PC-9 (cell line): ENCODE data around the gene LRIG3. TPM values are rescaled to one million over a fixed set of nuclear protein-coding genes. Genes with fewer than 3 reads are reported as not detected.

ENCODE experiments used
- Bru-seq: library from RNA; stranded (reverse); fragments of 400-500 nt; gene quantifications from one replicate; lab custom pipeline; 2021; lab: Mats Ljungman, UMichigan
- BruChase-seq, 2 experiments: library from RNA; stranded (reverse); fragments of 400-500 nt; gene quantifications; one replicate each; lab custom pipeline; 2021; lab: Mats Ljungman, UMichigan
- BruUV-seq: library from RNA; stranded (reverse); fragments of 400-500 nt; replicated peaks from 2 replicates; lab custom pipeline; 2021; lab: Mats Ljungman, UMichigan
- CTCF ChIA-PET: fragments of 300-600 bp; sonication (Branson Sonifier 250); formaldehyde crosslinking; loops from one replicate; lab custom pipeline; 2022; ENCODE audit warnings: antibody characterized with exemption; lab: Charles Lee
- POLR2A ChIA-PET: fragments of 300-600 bp; sonication (Branson Sonifier 250); formaldehyde crosslinking; loops from one replicate; lab custom pipeline; 2022; ENCODE audit warnings: antibody characterized with exemption; ENCODE audit not compliant: unreplicated experiment; lab: Charles Lee
- DNase-seq, 2 experiments: peaks; one replicate each; pipeline versions ENCODE4 v3.0.0 to v3.0.0-alpha.2; 2015 to 2022; ENCODE audit warnings: mixed read lengths in 1 of 2
- H2AFZ ChIP-seq: fragments of 200-600 bp; sonication (generic); 2 replicates; pipeline ENCODE4 v1.8.1; 2017; ENCODE audit warnings: antibody characterized with exemption
- H3F3A ChIP-seq: fragments of 200-600 bp; sonication (generic); 2 replicates; pipeline ENCODE4 v1.8.1; 2017; ENCODE audit warnings: antibody characterized with exemption, mild to moderate bottlenecking, low read depth; ENCODE audit not compliant: insufficient read depth
- H3K27ac ChIP-seq: fragments of 200-600 bp; sonication (generic); 2 replicates; pipeline ENCODE4 v1.6.1; 2016; ENCODE audit warnings: mixed run types
- H3K27me3 ChIP-seq: fragments of 200-600 bp; sonication (generic); 2 replicates; pipeline ENCODE4 v1.6.1; 2016; ENCODE audit warnings: low read depth, mixed run types; ENCODE audit not compliant: insufficient read depth
- H3K36me3 ChIP-seq: fragments of 200-600 bp; sonication (generic); 2 replicates; pipeline ENCODE4 v1.6.1; 2016; ENCODE audit warnings: low read depth, mixed run types
- H3K4me1 ChIP-seq: fragments of 200-600 bp; sonication (generic); replicated peaks from 2 replicates; pipeline ENCODE4 v1.6.1; 2016; ENCODE audit warnings: mixed run types; ENCODE audit not compliant: insufficient read depth
- H3K4me2 ChIP-seq: fragments of 200-600 bp; sonication (generic); 2 replicates; pipeline ENCODE4 v1.6.1; 2017; ENCODE audit warnings: mixed run types
- H3K4me3 ChIP-seq: fragments of 200-600 bp; sonication (generic); 2 replicates; pipeline ENCODE4 v1.6.1; 2016; ENCODE audit warnings: mixed run types
- H3K79me2 ChIP-seq: fragments of 200-600 bp; sonication (generic); 2 replicates; pipeline ENCODE4 v1.6.1; 2017; ENCODE audit warnings: low read depth, mixed run types
- H3K9me2 ChIP-seq: fragments of 200-600 bp; sonication (generic); 2 replicates; pipeline ENCODE4 v1.8.1; 2017; ENCODE audit warnings: mild to moderate bottlenecking; ENCODE audit not compliant: insufficient read depth
- H3K9me3 ChIP-seq: fragments of 200-600 bp; sonication (generic); 2 replicates; pipeline ENCODE4 v1.8.1; 2016; ENCODE audit warnings: low read depth; ENCODE audit not compliant: insufficient read depth
- H4K20me1 ChIP-seq: fragments of 200-600 bp; sonication (generic); 2 replicates; pipeline ENCODE4 v1.8.1; 2017; ENCODE audit not compliant: insufficient read depth
- CTCF ChIP-seq: fragments of 200-600 bp; sonication (generic); conservative IDR thresholded peaks from 2 replicates; pipeline ENCODE4 v1.6.1; 2017; ENCODE audit warnings: mixed run types, antibody characterized with exemption, mild to moderate bottlenecking, moderate library complexity
- EZH2 ChIP-seq: fragments of 200-600 bp; sonication (generic); IDR thresholded peaks from 2 replicates; pipeline ENCODE4 v1.8.0; 2017; ENCODE audit warnings: antibody characterized with exemption, low read depth
- intact Hi-C: fragments of 100-400 bp; cut with micrococcal nuclease; formaldehyde crosslinking; loops from one replicate; pipeline ENCODE4 v1.10.0; 2022; ENCODE audit not compliant: unreplicated experiment
- long read RNA-seq: library from polyadenylated mRNA; stranded (forward); transcript quantifications from one replicate; pipeline ENCODE4 v2.0.0, GENCODE V29; 2022
- total RNA-seq: library from RNA; stranded (reverse); gene quantifications from 2 replicates; pipeline ENCODE4 v1.2.3, GENCODE V29; 2021

LRIG3 gene
- total RNA-seq (8.8 and 10.6 TPM in 2 replicates), Bru-seq, nascent RNA (percentile 64 among the genes with signal in this experiment), BruChase-seq, experiment 1, labeled RNA remaining after a 2-hour chase (percentile 53 among the genes with signal in this experiment), BruChase-seq, experiment 2, labeled RNA remaining after a 6-hour chase (percentile 51 among the genes with signal in this experiment)
- long read RNA-seq, full-length matches to known transcripts: 6 of 8 reads
- long read RNA-seq, partial matches to known transcripts: 1 of 8 reads
- long read RNA-seq, other reads (novel, unspliced or antisense): 1 of 8 reads

- TF ChIP-seq EZH2 (no peak), CTCF (no peak; the same call in 1 of the 2 replicates)
- ChIA-PET POLR2A (interaction anchor here (0.5 to 0.6 kb wide), 2 partner anchors 979 to 1176 kb away, joined by 3 to 9 read pairs; partner anchors contain the start of genes ATP23 and TSPAN31), CTCF (interaction anchor here (0.5 kb wide), 2 partner anchors 120 to 937 kb away, joined by 3 to 7 read pairs; no protein-coding TSS in a partner anchor)
- BruUV-seq: no TSS peak
- no peaks in the 10 kb centered on the region for H3K9me2 ChIP-seq
- H3K9me3 ChIP-seq: no peaks in the 10 kb centered on the region
- H3K4me1 ChIP-seq: peaks cover 44% of the 10 kb centered on the region
- no peaks in the 10 kb centered on the region for H3K27me3 ChIP-seq
- peak within 1 kb of the TSS; percentile 76 for H3K4me2 ChIP-seq
- intact Hi-C loops: loop anchor here (5.0 to 10.0 kb wide), 2 partner anchors 122 to 164 kb away; no protein-coding TSS in a partner anchor
- DNase-seq: peak; percentile 72 to 81
- H3K4me3 ChIP-seq: peak within 1 kb of the TSS; percentile 77
- H4K20me1 ChIP-seq: no peaks in the 10 kb centered on the region
- peaks cover 45% of the 10 kb centered on the region for H3K79me2 ChIP-seq
- peak within 1 kb of the TSS; percentile 92 for H2AFZ ChIP-seq
- H3K36me3 ChIP-seq: no peaks in the 10 kb centered on the region
- H3F3A ChIP-seq: peaks cover 8% of the 10 kb centered on the region
- peak within 1 kb of the TSS; percentile 5 for H3K27ac ChIP-seq
Observed at GRCh38 chr12:58920102-58920960, at the start of gene LRIG3. Gene LRIG3, minus strand, starts transcription at chr12:58920504. Its CDS starts 269 bp downstream, at chr12:58920235.

GRCh38 chr12:58969237-58969636, 48.9 kb upstream of the LRIG3 start:
- H3K9me3 ChIP-seq: no peaks in the 10 kb centered on the region
- ChIA-PET CTCF (interaction anchor here (0.6 kb wide), 1 partner anchor 128 kb away, joined by 5 read pairs; no protein-coding TSS in a partner anchor), POLR2A (no interaction called here)
- H2AFZ ChIP-seq: no peak overlapping the region
- no peak for DNase-seq
- no peak for TF ChIP-seq CTCF
- TF ChIP-seq EZH2: no peak
- no peak overlapping the region for H3K4me3 ChIP-seq
- no peaks in the 10 kb centered on the region for H3K9me2 ChIP-seq
- intact Hi-C loops: no loop called here
- no peak overlapping the region for H3K27ac ChIP-seq
- H3K27me3 ChIP-seq: no peaks in the 10 kb centered on the region
- H3K4me2 ChIP-seq: no peak overlapping the region
- H4K20me1 ChIP-seq: no peaks in the 10 kb centered on the region
- no peaks in the 10 kb centered on the region for H3F3A ChIP-seq
- BruUV-seq: no TSS peak
- H3K79me2 ChIP-seq: no peaks in the 10 kb centered on the region
- H3K4me1 ChIP-seq: no peaks in the 10 kb centered on the region
- H3K36me3 ChIP-seq: no peaks in the 10 kb centered on the region

GRCh38 chr12:58967561-58967960, 47.3 kb upstream of the LRIG3 start:
- no peaks in the 10 kb centered on the region for H3K9me2 ChIP-seq
- no peaks in the 10 kb centered on the region for H3K27me3 ChIP-seq
- no peaks in the 10 kb centered on the region for H3K4me1 ChIP-seq
- no peaks in the 10 kb centered on the region for H3K36me3 ChIP-seq
- H3K9me3 ChIP-seq: no peaks in the 10 kb centered on the region
- H3K79me2 ChIP-seq: no peaks in the 10 kb centered on the region
- no peak for DNase-seq
- no peak for TF ChIP-seq CTCF
- no peak for TF ChIP-seq EZH2
- BruUV-seq: no TSS peak
- ChIA-PET CTCF (no interaction called here), POLR2A (no interaction called here)
- no peak overlapping the region for H3K4me2 ChIP-seq
- H3K4me3 ChIP-seq: no peak overlapping the region
- H4K20me1 ChIP-seq: no peaks in the 10 kb centered on the region
- H2AFZ ChIP-seq: no peak overlapping the region
- no peaks in the 10 kb centered on the region for H3F3A ChIP-seq
- no peak overlapping the region for H3K27ac ChIP-seq
- intact Hi-C loops: no loop called here
